ENCODE measurements around the gene GADD45GIP1.

The GADD45GIP1 gene

DNA sequence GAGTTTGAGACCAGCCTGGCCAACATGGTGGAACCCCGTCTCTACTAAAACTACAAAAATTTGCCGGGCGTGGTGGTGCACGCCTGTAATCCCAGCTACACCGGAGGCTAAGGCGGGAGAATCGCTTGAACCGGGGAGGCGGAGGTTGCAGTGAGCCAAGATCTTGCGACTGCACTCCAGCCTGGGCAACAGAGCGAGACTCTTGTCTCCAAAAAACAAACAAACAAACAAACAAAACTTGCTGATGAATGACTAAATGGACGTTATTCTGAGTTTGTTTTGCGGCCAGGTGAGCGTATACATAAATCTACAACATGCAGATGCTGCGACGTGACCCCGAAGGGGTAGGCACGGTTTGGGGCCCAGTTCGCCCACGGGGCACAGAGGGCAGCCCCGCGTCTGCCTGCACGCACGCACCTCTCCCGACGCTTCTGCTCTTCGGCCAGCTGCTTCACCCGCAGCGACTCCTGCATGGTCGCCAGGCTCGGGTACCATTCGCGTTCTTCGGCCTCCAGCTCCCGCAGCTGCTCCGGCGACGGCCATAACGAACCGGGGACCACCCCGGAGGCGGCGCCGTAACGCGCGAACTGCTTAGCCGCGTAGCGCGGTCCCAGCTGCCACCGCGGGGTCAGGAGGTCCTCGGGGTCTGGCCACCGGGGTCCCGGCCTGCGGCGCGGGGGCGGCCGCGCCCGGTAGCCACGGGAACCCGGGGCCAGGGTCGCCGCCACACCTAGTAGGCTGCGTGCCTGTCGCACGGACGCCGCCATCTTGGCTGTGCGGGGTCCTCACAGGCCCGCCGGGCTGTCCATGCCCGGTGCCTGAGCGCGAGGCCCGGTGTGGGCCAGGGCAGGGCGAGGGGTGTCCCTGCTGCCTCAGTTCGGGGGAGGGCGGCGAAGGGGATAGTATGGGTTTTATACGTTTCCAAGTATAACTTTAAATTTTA is at the start of gene GADD45GIP1:
GADD45GIP1 (minus strand) TSS at position 778 of the 943 bp plus-strand sequence; CDS start at position 767, 11 bp downstream.
- peak; percentile 92 for DNase-seq (ENCODE audit: low spot score)

DNA sequence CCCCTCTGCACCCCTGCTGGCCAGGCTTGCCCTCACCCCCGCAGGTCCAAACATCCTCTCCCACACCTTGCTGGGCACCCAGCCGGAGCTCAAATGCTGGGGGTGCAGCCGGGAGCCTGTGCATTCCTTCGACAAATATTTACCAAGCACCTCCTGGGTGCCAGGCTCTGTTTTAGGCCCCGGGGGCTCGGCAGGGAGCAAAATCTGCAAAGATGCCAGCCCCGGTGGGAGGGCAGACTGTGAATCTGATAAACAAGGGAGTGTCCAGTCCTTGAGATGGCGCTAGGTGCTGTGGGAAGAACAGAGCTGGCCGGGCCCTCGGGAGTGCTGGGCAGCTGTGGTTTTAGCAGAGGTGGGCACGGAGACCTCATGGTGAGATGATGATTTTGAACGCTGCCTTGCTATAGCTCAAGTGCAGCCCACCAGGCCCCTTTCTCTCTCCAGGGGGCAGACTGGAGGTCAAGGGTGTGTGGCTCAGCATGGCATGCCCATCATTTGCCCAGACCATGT is 48.9 kb upstream of the GADD45GIP1 start:
- DNase-seq (ENCODE audit: low spot score): no peak

DNA sequence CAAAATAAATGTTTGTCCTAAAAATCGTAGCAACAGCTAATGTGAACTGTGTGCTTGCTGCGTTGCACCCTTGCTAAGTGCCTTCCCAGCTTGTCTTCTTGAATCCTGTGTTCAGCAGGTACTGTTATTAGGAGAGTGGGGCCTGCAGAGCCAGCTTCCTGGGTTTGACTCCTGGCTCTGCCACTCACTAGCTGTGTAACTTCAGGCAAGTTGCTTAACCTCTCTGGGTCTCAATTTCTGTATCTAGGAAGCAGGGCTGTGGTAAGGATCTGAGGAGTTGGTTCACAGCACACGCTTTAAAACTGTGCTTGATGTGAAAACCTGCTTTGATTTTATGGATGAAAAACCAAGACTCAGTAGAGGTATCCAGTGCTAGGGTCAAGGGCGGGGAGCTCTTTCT is 48.2 kb upstream of the GADD45GIP1 start:
- DNase-seq (ENCODE audit: low spot score): no peak

- DNase-seq (ENCODE audit: low spot score): no peak
These were observed 47.2 kb upstream of the GADD45GIP1 start for GRCh38 chr19:13004273-13004672.

- DNase-seq (ENCODE audit: low spot score): no peak
These were observed 46.1 kb upstream of the GADD45GIP1 start for GRCh38 chr19:13003081-13003480.

- DNase-seq (ENCODE audit: low spot score): no peak
These were observed 45.3 kb upstream of the GADD45GIP1 start for GRCh38 chr19:13002166-13002898.

DNA sequence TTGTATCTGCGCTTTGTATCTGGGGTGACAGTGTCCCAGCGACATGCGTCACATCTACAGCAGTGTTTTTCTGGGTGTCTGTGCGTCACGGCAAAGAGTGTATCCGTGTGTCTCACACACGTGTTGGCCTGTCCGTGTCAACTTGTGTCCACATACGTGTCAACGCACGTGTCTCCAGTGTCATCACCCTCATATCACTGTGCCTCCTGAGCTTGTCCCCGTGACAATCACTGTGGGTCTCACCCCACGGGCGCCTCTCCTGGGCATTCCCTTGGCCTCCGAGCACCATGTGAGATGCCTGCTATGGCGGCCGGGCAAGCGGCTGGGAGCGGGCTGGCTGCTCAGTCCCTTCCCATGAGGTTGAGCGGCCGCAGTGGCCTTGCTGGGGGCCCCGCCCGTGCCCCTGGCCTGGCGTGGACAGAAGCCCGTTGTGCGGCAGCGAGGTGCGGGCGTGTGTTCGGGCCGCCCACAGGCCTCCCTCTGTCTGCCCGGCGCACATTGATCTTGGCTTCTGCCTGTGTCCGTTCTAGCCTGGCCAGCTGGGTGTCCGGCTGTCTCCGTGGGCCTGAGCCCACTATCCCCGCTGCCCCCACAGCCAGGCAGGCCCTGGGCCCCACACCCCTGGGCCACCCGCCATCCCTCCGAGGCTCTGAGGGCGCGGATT is 44.6 kb upstream of the GADD45GIP1 start:
- DNase-seq (ENCODE audit: low spot score): no peak

DNA sequence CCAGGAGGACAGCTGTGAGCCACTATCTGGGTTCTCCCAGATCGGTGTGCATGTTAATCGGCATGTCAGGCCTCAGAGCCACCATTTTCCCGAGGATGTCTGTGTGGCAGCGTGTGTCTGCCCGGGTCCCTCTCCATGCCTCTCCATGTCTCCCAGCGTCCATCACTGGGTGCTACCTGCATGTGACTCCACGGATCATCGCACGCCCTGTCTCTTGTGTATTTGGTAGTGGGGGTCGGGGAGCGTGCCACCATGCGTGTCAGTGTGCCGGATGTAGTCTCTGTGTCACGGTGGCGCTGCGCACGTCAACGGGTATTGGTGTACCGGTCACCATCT is 44.1 kb upstream of the GADD45GIP1 start:
- DNase-seq (ENCODE audit: low spot score): no peak

- DNase-seq (ENCODE audit: low spot score): no peak
These were observed 41.2 kb upstream of the GADD45GIP1 start for GRCh38 chr19:12997967-12998940.

DNA sequence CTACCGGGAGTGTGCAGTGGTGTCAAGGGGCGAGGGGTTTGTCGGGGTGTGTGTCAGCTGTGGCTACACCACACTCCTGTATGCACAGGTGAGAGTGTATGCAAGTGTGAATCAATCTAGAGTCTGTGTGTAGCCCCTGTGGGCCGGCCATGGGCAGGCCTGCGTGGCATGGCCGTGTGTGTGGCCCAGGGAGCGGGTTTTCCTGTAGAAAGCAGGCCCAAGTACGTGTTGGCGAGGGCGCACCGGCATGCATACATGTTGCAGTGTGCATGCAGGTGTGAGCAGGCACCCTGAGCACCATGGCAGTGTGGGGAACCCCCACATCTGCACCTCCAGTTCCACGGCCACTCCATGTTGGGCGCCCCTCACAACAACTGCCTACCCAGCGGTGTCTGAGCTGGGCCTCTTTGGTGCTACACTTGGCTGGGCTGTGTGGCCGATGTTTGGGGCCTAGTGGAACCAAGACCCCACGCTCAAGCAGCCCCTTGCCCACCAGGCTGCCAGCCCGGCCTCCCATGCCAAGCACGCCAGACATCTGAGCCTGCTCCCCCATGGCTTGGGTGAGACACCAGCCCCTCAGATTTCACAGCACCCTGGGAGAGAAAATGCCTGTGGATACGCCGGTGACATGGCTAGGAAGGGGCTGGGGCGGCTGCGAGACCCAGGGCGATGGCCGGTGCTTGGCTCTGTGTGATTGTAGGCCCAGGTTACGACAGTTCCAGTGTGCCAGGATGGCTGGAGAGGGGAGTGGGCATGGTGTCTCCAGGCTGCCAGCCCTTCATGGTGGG is 40.4 kb upstream of the GADD45GIP1 start:
- DNase-seq (ENCODE audit: low spot score): no peak

- DNase-seq (ENCODE audit: low spot score): peak; percentile 69
These were observed 39.5 kb upstream of the GADD45GIP1 start for GRCh38 chr19:12996406-12997094.

- DNase-seq (ENCODE audit: low spot score): no peak
These were observed 38.8 kb upstream of the GADD45GIP1 start for GRCh38 chr19:12995596-12996405.

DNA sequence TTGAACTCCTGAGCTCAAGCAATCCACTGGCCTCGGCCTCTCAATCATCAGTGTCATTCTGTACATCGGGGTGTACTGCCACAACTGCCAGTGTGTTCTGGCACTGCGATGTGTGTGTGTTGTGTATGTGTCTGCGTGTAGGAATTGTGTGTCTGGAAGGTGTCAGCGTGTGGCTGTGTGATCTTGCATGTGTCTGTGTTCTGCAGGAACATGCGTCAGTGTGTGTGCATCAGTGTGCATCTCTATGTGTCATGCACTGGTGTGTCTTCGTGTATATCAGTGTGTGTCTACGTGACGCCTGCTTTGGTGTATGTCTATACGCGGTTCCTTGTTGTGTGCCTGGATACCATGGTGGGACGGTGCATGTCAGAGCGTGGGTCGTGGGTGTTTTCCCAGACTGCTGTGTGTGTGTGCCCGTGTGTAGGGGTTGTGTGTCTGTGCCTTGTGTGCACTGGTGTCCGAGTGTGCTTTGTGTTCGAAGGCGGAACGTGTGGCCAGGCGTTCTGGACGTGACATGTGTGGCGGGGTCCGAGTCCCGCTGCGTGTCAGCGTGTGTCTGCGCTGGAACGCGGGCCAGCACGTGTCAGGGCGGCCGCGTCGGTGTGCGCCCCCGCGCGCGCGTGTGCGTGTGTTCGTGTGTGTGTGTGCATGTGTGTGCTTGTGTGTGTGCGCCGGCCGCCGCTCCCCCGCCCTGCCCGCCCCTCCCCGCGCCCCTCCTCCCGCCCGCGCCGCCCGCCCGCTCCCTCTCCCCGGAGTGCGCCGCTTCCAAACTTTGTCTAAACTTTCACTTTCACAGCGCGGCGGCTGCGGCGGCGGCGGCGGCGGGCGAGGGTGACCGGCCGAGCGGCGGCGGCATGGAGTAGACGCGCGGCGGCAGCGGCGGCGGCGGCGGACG is 37.9 kb upstream of the GADD45GIP1 start, which contains the start of gene NFIX:
NFIX (plus strand) TSS at position 775 of the 895 bp plus-strand sequence. CDS start 363 bp downstream, outside the sequence.
- peak; percentile 81 for DNase-seq (ENCODE audit: low spot score)

- DNase-seq (ENCODE audit: low spot score): no peak
These were observed 36.5 kb upstream of the GADD45GIP1 start for GRCh38 chr19:12993562-12993961.

GRCh38 chr19:12992729-12993128 is 35.7 kb upstream of the GADD45GIP1 start:
- DNase-seq (ENCODE audit: low spot score): no peak

DNA sequence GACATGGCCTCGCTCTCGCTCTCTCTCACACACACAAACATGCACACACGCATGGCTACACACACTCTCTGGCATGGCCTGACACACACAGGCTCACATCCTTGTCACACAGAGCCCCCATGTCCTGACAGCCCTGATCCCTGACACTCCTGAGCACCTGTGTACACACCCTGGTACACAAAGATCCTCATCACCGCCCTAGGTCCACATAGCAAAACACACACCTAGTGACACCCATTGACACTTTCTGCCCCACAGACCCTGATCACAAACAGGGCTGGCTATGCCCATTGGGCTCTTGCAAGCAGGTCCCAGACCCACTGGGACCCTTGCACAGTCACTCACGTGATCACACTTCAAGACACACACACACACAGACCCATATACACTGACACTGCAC is 34.3 kb upstream of the GADD45GIP1 start:
- no peak for DNase-seq (ENCODE audit: low spot score)

DNA sequence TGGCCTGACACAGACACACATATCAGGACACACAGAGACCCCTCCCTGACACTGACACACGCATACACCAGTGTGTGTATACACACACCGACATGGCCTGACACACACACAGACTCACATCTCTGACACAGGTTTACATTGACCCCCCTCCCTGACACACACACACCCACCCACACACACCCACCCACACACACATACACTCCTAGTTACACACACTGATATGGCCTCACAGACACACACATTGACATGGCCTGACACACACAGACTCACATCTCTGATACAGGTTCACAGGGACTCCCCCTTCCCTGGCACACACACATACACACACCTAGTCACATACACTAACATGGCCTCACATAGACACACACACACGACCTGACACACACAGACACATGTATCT is 33.8 kb upstream of the GADD45GIP1 start:
- no peak for DNase-seq (ENCODE audit: low spot score)

DNA sequence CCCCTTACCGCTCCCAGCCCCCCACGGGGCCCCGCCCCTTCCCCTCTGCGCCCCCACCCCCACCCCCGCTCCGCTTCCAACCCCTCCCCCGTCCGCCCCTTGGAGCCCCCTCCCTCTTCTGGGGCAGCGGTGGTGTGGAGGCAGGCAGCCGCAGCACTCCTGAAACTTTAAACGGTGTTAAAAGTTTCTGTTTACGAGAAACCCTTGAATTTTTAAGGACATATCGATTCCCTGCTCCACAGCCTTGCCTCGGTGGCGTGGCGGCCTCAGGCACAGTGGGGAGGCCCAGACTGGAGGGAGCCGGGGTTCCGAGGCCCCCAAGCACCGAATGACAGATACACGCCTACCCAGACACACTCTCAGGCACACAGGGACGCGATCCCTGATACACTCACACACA is 33.4 kb upstream of the GADD45GIP1 start:
- no peak for DNase-seq (ENCODE audit: low spot score)

Measured in iPS-NIHi11 (cell line).